Measurements from ENCODE around the gene NYAP2. TPM values are rescaled to one million over a fixed set of nuclear protein-coding genes. Genes with fewer than 3 reads are reported as not detected.

NYAP2 gene
- total RNA-seq, 1 donor from 2014 or later: 0.07 TPM

DNA sequence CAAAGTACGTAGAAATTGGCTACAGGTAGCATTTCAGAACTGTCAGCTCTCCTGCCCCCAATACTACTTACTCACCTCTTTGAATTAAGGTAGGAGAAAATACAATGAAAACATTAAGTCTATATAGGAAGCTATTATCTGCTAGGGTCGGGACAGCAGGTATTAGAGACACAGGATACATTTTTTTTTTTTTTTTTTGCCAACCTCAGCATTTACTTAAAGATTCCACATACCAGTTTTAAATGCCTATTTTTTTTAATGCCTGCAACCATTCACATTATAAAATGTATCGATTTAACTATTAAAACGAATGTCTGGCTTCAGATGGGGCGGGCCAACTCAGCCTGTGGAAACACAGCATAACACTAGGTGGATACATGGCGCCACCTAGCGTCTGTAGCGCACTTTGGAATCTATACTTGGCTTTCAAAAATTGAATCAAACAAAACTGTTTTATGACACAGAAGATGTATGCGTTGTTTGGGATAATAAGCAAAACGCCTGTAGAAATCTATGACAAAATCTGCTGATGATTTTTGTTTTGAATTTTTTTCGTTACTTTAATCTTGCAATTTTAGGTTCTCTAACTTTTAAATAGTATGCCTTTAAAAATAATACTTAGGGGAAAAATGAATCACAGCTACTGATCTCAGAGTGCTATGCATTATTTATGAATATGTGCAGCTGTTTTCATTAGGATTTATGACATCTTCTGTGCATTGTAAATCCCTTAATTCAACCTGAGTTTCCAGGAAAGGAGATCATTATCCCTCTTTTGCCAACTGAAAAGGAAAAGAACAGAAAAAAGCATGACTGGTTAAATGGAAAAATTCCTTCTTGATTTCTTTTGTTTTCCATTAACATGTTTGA lies 261.0 kb downstream of the NYAP2 start:
- no peaks in the 10 kb centered on the region for H3F3A ChIP-seq (ENCODE audit: low read depth)
- no peak overlapping the region for H3K4me2 ChIP-seq
- H2AFZ ChIP-seq (replicated peaks): no peak overlapping the region
- H3K9me3 ChIP-seq (ENCODE audit: low read depth): no peaks in the 10 kb centered on the region
- H4K20me1 ChIP-seq (ENCODE audit: low read depth): no peaks in the 10 kb centered on the region
- no peak overlapping the region for H3K27ac ChIP-seq
- peaks cover 3% of the 10 kb centered on the region for H3K4me1 ChIP-seq
- H3K4me3 ChIP-seq: no peak overlapping the region
- peak; percentile 81 for DNase-seq (ENCODE audit: low spot score)
- Mint-ChIP-seq H3K27me3 (ENCODE audit: insufficient read depth, low read depth) (no peaks in the 10 kb centered on the region), H3K4me1 (peaks cover 3% of the 10 kb centered on the region), H3K4me3 (no peak overlapping the region), H3K36me3 (no peaks in the 10 kb centered on the region), H3K27ac (no peak overlapping the region), H3K9me3 (no peaks in the 10 kb centered on the region)
- TF ChIP-seq EZH2 (IDR thresholded peaks at IDR 0.05): no peak
- TF ChIP-seq, protein P1, sequence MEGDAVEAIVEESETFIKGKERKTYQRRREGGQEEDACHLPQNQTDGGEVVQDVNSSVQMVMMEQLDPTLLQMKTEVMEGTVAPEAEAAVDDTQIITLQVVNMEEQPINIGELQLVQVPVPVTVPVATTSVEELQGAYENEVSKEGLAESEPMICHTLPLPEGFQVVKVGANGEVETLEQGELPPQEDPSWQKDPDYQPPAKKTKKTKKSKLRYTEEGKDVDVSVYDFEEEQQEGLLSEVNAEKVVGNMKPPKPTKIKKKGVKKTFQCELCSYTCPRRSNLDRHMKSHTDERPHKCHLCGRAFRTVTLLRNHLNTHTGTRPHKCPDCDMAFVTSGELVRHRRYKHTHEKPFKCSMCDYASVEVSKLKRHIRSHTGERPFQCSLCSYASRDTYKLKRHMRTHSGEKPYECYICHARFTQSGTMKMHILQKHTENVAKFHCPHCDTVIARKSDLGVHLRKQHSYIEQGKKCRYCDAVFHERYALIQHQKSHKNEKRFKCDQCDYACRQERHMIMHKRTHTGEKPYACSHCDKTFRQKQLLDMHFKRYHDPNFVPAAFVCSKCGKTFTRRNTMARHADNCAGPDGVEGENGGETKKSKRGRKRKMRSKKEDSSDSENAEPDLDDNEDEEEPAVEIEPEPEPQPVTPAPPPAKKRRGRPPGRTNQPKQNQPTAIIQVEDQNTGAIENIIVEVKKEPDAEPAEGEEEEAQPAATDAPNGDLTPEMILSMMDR (IDR thresholded peaks at IDR 0.05): peak; percentile 97
- no peaks in the 10 kb centered on the region for H3K79me2 ChIP-seq (ENCODE audit: low read depth)
- no peaks in the 10 kb centered on the region for H3K36me3 ChIP-seq
- H3K27me3 ChIP-seq: no peaks in the 10 kb centered on the region
- no peak overlapping the region for H3K9ac ChIP-seq

DNA sequence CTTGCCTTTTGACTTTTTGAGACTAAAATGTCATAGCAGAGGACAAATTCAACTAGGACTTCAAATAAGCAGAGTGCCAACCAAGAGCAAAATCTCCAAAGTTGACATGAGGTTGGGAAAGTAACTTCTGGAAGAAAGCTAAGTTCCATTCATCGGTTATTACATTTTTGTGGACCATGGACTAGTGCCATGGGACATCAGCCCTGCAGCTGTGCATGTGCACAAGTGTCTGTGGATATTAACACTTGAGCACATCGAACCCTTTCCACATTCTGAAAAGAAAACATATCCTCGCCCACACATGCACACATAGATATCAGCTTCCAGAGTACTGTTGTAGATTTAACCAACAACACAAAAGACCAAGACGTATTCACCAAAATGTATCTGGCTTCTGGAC lies 262.6 kb downstream of the NYAP2 start:
- Mint-ChIP-seq H3K27me3 (ENCODE audit: insufficient read depth, low read depth) (no peaks in the 10 kb centered on the region), H3K27ac (no peak overlapping the region), H3K4me3 (no peak overlapping the region), H3K9me3 (no peaks in the 10 kb centered on the region), H3K36me3 (no peaks in the 10 kb centered on the region), H3K4me1 (no peaks in the 10 kb centered on the region)
- H3K36me3 ChIP-seq: no peaks in the 10 kb centered on the region
- peak overlapping the region; percentile 50 for H2AFZ ChIP-seq (replicated peaks)
- DNase-seq (ENCODE audit: low spot score): no peak
- H3F3A ChIP-seq (ENCODE audit: low read depth): no peaks in the 10 kb centered on the region
- TF ChIP-seq EZH2 (IDR thresholded peaks at IDR 0.05): no peak
- no peak for TF ChIP-seq EZH2phosphoT487 (IDR thresholded peaks at IDR 0.05)
- TF ChIP-seq, protein P1 (IDR thresholded peaks at IDR 0.05): no peak
- no peaks in the 10 kb centered on the region for H3K79me2 ChIP-seq (ENCODE audit: low read depth)
- H3K27ac ChIP-seq: no peak overlapping the region
- no peak overlapping the region for H3K4me2 ChIP-seq
- H3K27me3 ChIP-seq: no peaks in the 10 kb centered on the region
- no peaks in the 10 kb centered on the region for H3K9me3 ChIP-seq (ENCODE audit: low read depth)
- H3K4me3 ChIP-seq: no peak overlapping the region
- H3K9ac ChIP-seq: no peak overlapping the region
- H3K4me1 ChIP-seq: peaks cover 3% of the 10 kb centered on the region
- no peaks in the 10 kb centered on the region for H4K20me1 ChIP-seq (ENCODE audit: low read depth)

DNA sequence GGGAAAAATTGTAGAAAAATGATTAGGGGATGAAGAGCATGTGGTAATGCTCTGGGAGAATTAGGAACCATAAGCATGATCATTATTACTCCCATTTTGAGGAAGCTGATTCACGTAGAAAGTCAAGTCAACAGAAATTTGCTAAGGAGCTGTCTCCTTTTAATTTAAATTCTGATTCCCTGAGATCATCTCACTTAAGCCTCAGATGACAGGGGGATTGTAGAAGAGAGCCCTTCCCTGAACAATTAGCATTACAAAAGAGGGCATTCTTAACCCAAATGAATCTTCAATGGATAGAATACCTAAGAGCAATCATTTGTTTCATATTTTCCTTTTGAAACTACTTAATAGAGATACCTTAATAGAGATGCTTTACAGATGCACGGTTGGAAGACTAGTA lies 267.9 kb downstream of the NYAP2 start:
- no peak overlapping the region for H3K4me2 ChIP-seq
- peaks cover 10% of the 10 kb centered on the region for H3K4me1 Mint-ChIP-seq
- H3K36me3 Mint-ChIP-seq: no peaks in the 10 kb centered on the region

More for the DNA sequence above, 267.9 kb downstream of the NYAP2 start:
- Histone ChIP-seq H3K9me3 (ENCODE audit: low read depth) (no peaks in the 10 kb centered on the region), H3K4me3 (no peak overlapping the region), H3K36me3 (no peaks in the 10 kb centered on the region), H4K20me1 (ENCODE audit: low read depth) (no peaks in the 10 kb centered on the region), H3K79me2 (ENCODE audit: low read depth) (no peaks in the 10 kb centered on the region), H3K9ac (no peak overlapping the region), H3F3A (ENCODE audit: low read depth) (no peaks in the 10 kb centered on the region), H3K27ac (no peak overlapping the region), H3K27me3 (no peaks in the 10 kb centered on the region), H2AFZ (replicated peaks) (no peak overlapping the region), H3K4me1 (peaks cover 7% of the 10 kb centered on the region)
- Mint-ChIP-seq H3K27me3 (ENCODE audit: insufficient read depth, low read depth) (peaks cover 2% of the 10 kb centered on the region), H3K27ac (no peak overlapping the region), H3K9me3 (peaks cover under 1% of the 10 kb centered on the region), H3K4me3 (no peak overlapping the region)
- TF ChIP-seq, protein P1 (IDR thresholded peaks at IDR 0.05): no peak
- TF ChIP-seq EZH2phosphoT487 (IDR thresholded peaks at IDR 0.05) (no peak), EZH2 (IDR thresholded peaks at IDR 0.05) (no peak)
- peak; percentile 23 for DNase-seq (ENCODE audit: low spot score)
